Left ventricle myocardium inferior (tissue), 1 donor: ENCODE data around the gene ACTL8. TPM values are rescaled to one million over a fixed set of nuclear protein-coding genes. Genes with fewer than 3 reads are reported as not detected.

ENCODE experiments used
- DNase-seq: peaks from one replicate; pipeline ENCODE4 v3.0.0-alpha.2; 2020
- H3K27ac ChIP-seq: fragments of 200-600 bp; replicated peaks from 2 replicates; pipeline ENCODE4 v1.8.0; 2021
- H3K27me3 ChIP-seq: fragments of 200-600 bp; 2 replicates; pipeline ENCODE4 v1.8.0; 2021; ENCODE audit warnings: low read depth
- H3K36me3 ChIP-seq: fragments of 200-600 bp; 2 replicates; pipeline ENCODE4 v1.8.0; 2021
- H3K4me1 ChIP-seq: fragments of 200-600 bp; 2 replicates; pipeline ENCODE4 v1.8.0; 2021
- H3K4me3 ChIP-seq: fragments of 200-600 bp; 2 replicates; pipeline ENCODE4 v1.8.0; 2021; ENCODE audit warnings: mild to moderate bottlenecking, moderate library complexity
- H3K9me3 ChIP-seq: fragments of 200-600 bp; replicated peaks from 2 replicates; pipeline ENCODE4 v1.8.0; 2021
- CTCF ChIP-seq: fragments of 200-600 bp; IDR thresholded peaks from 2 replicates; pipeline ENCODE4 v1.8.0; 2021; ENCODE audit warnings: antibody characterized with exemption, mild to moderate bottlenecking, borderline replicate concordance
- intact Hi-C: fragments of 100-400 bp; cut with micrococcal nuclease; formaldehyde crosslinking; loops from one replicate; pipeline ENCODE4 v1.11.0; 2022
- total RNA-seq: library from RNA; stranded (reverse); fragmentation: NEBNext Ultra II Directional; extraction: Animal tissue kit (Norgen Biotek cat#: 25700); gene quantifications from one replicate; pipeline ENCODE4 v1.2.1, GENCODE V29; 2021
- donor health status: DM: no; HTN: yes; CAD: no; lungs with severe emphysema.

Gene ACTL8
- total RNA-seq, 1 donor from 2014 or later: not detected

- H3K4me1 ChIP-seq: no peaks in the 10 kb centered on the region
- H3K27me3 ChIP-seq: no peaks in the 10 kb centered on the region
- no peak for DNase-seq
- H3K4me3 ChIP-seq: no peak overlapping the region
- no peak for TF ChIP-seq CTCF
- H3K9me3 ChIP-seq: no peaks in the 10 kb centered on the region
- no peak overlapping the region for H3K27ac ChIP-seq
- H3K36me3 ChIP-seq: no peaks in the 10 kb centered on the region
- intact Hi-C loops: no loop called here
Observed at GRCh38 chr1:17861685-17862084, 106.6 kb downstream of the ACTL8 start.

DNA sequence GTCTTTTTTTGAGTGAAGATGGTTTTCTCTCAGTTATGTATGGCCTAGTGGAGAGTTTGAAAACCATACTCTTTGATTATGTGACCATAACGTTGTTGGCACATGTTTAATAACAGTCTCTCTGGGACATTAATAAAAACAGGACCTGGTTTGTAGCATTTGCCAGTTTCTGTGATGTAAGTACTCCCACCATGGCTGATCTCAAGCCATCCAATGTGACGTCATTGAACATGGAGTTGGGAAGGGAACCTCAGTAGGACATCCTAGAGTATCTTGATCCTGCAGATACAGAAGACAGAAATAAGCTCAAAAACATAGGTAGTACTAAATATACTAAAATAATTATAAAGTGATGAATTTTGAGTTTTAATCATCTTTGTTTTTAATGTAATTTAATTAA, 107.0 kb downstream of the ACTL8 start:
- Histone ChIP-seq H3K27me3 (no peaks in the 10 kb centered on the region), H3K4me1 (no peaks in the 10 kb centered on the region), H3K4me3 (no peak overlapping the region), H3K27ac (no peak overlapping the region), H3K9me3 (no peaks in the 10 kb centered on the region), H3K36me3 (no peaks in the 10 kb centered on the region)
- TF ChIP-seq CTCF: no peak
- intact Hi-C loops: no loop called here
- DNase-seq: no peak

DNA sequence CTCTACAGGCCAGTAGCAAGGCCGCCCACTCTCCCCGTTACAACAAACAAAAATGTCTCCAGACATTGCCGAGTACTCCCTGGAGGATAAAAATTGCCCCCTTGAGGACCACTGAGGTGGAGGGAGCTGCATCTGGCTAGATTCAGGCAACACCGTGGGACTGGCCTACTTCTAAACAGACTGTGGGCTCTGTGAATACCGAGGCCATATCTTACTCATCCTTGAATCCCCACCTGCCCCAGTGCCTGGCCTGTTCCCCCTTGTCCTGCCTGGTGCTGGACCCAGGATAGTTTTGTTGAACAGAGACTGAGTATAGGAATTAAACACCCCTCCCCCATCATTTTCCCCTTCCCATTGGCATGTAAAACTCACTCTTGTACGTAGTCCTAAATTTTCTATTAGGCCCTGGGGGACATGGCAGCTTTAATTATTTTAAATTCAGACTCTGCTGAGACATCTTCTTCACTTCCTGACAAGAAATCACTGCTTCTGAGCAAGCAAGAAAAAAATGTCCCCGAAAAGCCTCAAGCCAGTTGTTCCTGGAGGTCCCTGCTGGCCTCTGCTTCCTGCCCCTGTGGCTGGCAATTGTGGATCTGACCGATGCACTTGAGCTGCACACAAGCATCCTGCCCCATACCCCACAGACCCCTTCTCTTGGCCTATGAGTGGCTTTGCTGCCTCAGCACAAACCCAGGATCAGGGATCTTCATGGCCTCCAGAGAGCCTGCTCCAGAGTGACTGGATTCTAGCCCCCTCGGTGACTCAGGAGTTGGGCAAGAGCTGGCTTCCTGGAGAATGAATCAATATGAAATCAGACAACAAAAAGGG, 111.0 kb downstream of the ACTL8 start:
- no peak for DNase-seq
- Histone ChIP-seq H3K9me3 (no peaks in the 10 kb centered on the region), H3K27ac (no peak overlapping the region), H3K4me3 (no peak overlapping the region), H3K27me3 (no peaks in the 10 kb centered on the region), H3K4me1 (no peaks in the 10 kb centered on the region), H3K36me3 (no peaks in the 10 kb centered on the region)
- TF ChIP-seq CTCF: no peak
- intact Hi-C loops: no loop called here

GRCh38 chr1:17866740-17867029, 111.6 kb downstream of the ACTL8 start:
- intact Hi-C loops: no loop called here
- Histone ChIP-seq H3K27ac (no peak overlapping the region), H3K4me3 (no peak overlapping the region), H3K36me3 (no peaks in the 10 kb centered on the region), H3K27me3 (no peaks in the 10 kb centered on the region), H3K9me3 (no peaks in the 10 kb centered on the region), H3K4me1 (no peaks in the 10 kb centered on the region)
- DNase-seq: no peak
- no peak for TF ChIP-seq CTCF

DNA sequence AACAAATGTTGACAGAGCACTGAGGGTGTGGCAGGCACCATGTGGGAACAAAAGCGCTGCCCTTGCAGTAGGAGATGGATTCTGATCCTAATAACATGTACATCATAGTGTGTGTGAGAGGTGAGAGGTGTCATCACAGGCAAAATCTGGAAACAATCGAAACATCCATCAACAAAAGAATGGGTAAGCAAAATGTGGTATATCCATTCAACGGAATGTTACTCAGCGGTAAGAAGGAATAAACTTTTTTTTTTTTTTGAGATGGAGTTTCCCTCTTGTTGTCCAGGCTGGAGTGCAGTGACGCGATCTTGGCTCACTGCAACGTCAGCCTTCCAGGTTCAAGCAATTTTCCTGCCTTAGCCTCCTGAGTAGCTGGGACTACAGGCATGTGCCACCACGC, 112.3 kb downstream of the ACTL8 start:
- Histone ChIP-seq H3K9me3 (no peaks in the 10 kb centered on the region), H3K36me3 (no peaks in the 10 kb centered on the region), H3K27ac (no peak overlapping the region), H3K4me1 (no peaks in the 10 kb centered on the region), H3K4me3 (no peak overlapping the region), H3K27me3 (no peaks in the 10 kb centered on the region)
- no peak for DNase-seq
- TF ChIP-seq CTCF: no peak
- intact Hi-C loops: no loop called here
